ENCODE data around the gene PRDX5. TPM values are rescaled to one million over a fixed set of nuclear protein-coding genes. Genes with fewer than 3 reads are reported as not detected.
A peak's percentile ranks its signal among the peaks of the same experiment; 100 is the strongest.

The PRDX5 gene
- total and polyA plus RNA-seq, 9 of the 15 experiments (the other 6 are each of a cell fraction or from before 2014, with no cell fraction given) = 40.8 to 327 (median 204) TPM

GRCh38 chr11:64355078-64355940 is 37.4 kb downstream of the PRDX5 start (continued):
- no peak for TF ChIP-seq ZBTB17 (CRISPR knock-in tag; IDR thresholded peaks at IDR 0.05)
- no peak for TF ChIP-seq HNRNPH1 (optimal IDR thresholded peaks at IDR 0.05; ENCODE audit: low read depth, low read length)
- TF ChIP-seq U2AF2 (optimal IDR thresholded peaks at IDR 0.05; ENCODE audit: low read depth, low read length) = no peak
- TF ChIP-seq BDP1 (IDR thresholded peaks at IDR 0.05; ENCODE audit: insufficient read depth, insufficient read length) = no peak
- no peak for TF ChIP-seq IRF9 (tag; IDR thresholded peaks at IDR 0.05)
- no peak for TF ChIP-seq POLR2H (tag; IDR thresholded peaks at IDR 0.05; ENCODE audit: low read depth)
- TF ChIP-seq ZNF431 (CRISPR knock-in tag; IDR thresholded peaks at IDR 0.05) = no peak
- TF ChIP-seq ZNF197 (CRISPR knock-in tag; IDR thresholded peaks at IDR 0.05; ENCODE audit: low read depth) = no peak
- TF ChIP-seq DDX20 (tag; IDR thresholded peaks at IDR 0.05; ENCODE audit: low read depth) = no peak
- no peak for TF ChIP-seq HBP1 (CRISPR knock-in tag; IDR thresholded peaks at IDR 0.05)
- no peak for TF ChIP-seq GATA2 (CRISPR knock-in tag; IDR thresholded peaks at IDR 0.05)
- TF ChIP-seq SMAD4 (CRISPR knock-in tag; conservative IDR thresholded peaks at IDR 0.05) = peak; percentile 73
- no peak for TF ChIP-seq FOXO4 (CRISPR knock-in tag; IDR thresholded peaks at IDR 0.05)
- TF ChIP-seq SMAD3 (CRISPR knock-in tag; conservative IDR thresholded peaks at IDR 0.05) = no peak
- TF ChIP-seq MLLT1 (IDR thresholded peaks at IDR 0.05) = no peak
- peak in 1 of 2 experiments; percentile 50; a peak in 1 of 3 replicates for TF ChIP-seq CBX3 (IDR thresholded peaks at IDR 0.05; ENCODE audit: borderline replicate concordance in 1 of 2, low read length in 2 of 2)
- no peak; the same call in none of the 2 replicates for TF ChIP-seq GATAD2B (IDR thresholded peaks at IDR 0.05; ENCODE audit: borderline replicate concordance)
- no peak for TF ChIP-seq ZNF23 (CRISPR knock-in tag; IDR thresholded peaks at IDR 0.05)
- TF ChIP-seq NFATC3 (IDR thresholded peaks at IDR 0.05) = no peak
- TF ChIP-seq BRCA1 (IDR thresholded peaks at IDR 0.05) = no peak
- TF ChIP-seq BRCA1 (CRISPR knock-in tag; IDR thresholded peaks at IDR 0.05) = no peak
- no peak for TF ChIP-seq ZFPM2 (CRISPR knock-in tag; IDR thresholded peaks at IDR 0.05)
- TF ChIP-seq ZNF444 (CRISPR knock-in tag; IDR thresholded peaks at IDR 0.05) = no peak
